Omental fat pad (tissue), 4 donors: Measurements from ENCODE around the gene IL36A. TPM values are rescaled to one million over a fixed set of nuclear protein-coding genes. Genes with fewer than 3 reads are reported as not detected.

Experiments used
- ATAC-seq: fragments of 150-250 bp; one replicate; pipeline ENCODE4 v1.9.1; 2016; ENCODE audit warnings: mild to moderate bottlenecking, moderate library complexity; ENCODE audit not compliant: low FRiP score
- DNase-seq: peaks from one replicate; pipeline ENCODE4 v3.0.0-alpha.2; 2019; ENCODE audit warnings: low spot score
- total RNA-seq, 4 donors: library from RNA; depleted of rRNA; stranded (reverse); fragments of >200 nt; gene quantifications; one replicate each; pipeline ENCODE4 v1.1.0, GENCODE V29; 2016
- TF ChIP-seq, protein P1 (sequence below), 3 donors: fragments of 450-650 bp; IDR thresholded peaks; one replicate each; pipeline ENCODE4 v1.5.1; 2016 to 2017; ENCODE audit warnings: antibody characterized with exemption in 3 of 3, mild to moderate bottlenecking in 3 of 3, moderate library complexity in 2 of 3

Gene IL36A
- total RNA-seq, 4 donors from 2014 or later = not detected

DNA sequence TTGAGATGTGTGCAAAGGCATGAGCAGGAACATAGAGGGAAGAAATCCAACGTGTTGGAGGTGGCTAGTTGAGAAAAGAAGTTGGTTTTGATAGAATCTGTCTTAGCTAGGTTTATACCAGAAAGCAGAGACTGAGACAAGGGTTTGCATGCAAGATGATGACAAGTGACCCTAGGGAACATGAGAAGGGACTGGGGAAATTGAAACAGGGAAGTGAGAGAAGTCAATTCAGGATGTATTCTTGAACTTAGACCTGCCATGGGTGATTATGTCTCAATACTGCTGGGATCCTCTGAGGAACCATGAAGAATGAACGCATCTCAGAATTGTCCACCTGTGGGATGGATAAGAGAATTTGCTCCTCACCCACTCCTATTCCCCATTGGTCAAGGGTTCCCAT is 20.5 kb downstream of the IL36A start:
- ATAC-seq (no peak), DNase-seq (no peak)
- TF ChIP-seq, protein P1, sequence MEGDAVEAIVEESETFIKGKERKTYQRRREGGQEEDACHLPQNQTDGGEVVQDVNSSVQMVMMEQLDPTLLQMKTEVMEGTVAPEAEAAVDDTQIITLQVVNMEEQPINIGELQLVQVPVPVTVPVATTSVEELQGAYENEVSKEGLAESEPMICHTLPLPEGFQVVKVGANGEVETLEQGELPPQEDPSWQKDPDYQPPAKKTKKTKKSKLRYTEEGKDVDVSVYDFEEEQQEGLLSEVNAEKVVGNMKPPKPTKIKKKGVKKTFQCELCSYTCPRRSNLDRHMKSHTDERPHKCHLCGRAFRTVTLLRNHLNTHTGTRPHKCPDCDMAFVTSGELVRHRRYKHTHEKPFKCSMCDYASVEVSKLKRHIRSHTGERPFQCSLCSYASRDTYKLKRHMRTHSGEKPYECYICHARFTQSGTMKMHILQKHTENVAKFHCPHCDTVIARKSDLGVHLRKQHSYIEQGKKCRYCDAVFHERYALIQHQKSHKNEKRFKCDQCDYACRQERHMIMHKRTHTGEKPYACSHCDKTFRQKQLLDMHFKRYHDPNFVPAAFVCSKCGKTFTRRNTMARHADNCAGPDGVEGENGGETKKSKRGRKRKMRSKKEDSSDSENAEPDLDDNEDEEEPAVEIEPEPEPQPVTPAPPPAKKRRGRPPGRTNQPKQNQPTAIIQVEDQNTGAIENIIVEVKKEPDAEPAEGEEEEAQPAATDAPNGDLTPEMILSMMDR (IDR thresholded peaks at IDR 0.05) = no peak

DNA sequence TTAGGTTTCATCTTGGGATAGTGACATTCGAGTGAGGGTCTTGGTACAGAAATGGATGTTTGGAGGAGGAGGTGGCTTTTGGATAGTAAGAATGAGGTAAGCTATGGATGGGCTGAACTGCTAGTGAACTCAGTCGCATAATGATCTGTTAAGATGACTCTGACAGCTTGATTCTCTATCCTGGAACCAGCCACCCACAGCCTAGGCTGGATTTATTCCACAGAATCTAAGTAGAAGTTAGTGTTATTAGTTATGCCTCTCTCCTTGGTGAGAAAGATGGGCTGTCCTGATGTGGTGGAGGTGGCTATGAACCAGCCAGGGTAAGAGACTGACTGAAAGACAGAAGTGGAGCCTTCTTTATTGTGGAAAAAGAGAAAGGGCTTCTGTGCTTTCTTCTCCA is 22.4 kb downstream of the IL36A start:
- no peak for DNase-seq
- TF ChIP-seq, protein P1 (IDR thresholded peaks at IDR 0.05) = no peak
- ATAC-seq = no peak

DNA sequence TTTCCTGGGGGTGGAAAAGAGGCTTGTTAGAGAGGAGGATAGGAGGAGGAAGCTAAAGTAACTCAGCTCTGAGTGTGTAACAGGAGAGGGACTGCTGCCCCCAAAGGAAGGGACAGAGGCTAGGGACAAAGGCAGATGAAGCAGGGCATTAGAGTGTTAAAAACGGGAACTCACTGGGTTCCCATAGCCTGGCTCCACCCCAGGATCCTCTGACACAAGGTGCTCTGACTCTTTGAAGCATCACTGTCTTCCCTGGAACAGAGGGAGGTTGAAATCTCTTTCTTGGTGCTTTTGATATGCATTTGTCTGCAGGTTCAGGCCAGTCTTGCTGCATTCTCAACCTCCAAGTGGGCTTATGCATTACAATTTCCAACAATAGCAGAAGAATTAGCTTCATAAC is 22.9 kb downstream of the IL36A start:
- DNase-seq (no peak), ATAC-seq (no peak)
- TF ChIP-seq, protein P1 (IDR thresholded peaks at IDR 0.05) = no peak

DNA sequence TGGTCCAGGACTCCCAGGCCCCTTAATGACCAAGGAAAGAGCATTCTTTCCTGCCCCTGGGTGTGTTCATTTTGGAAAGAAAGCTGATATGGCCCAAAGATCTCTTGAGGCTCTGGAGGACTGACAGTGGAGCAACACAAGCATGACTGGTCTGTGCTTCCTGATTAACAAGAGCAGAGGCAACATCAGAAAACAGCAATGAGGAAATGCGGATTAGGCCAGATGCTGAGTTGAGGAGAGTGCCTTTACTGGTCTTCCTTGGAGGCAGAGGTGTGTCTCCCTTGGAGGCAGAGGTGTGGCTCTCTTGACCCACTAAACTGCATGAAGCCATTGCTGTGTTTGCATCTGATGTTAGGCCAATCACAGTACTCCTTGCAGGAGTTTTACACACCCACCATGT is 27.5 kb downstream of the IL36A start:
- TF ChIP-seq, protein P1 (IDR thresholded peaks at IDR 0.05) = no peak
- ATAC-seq = no peak
- DNase-seq = no peak

DNA sequence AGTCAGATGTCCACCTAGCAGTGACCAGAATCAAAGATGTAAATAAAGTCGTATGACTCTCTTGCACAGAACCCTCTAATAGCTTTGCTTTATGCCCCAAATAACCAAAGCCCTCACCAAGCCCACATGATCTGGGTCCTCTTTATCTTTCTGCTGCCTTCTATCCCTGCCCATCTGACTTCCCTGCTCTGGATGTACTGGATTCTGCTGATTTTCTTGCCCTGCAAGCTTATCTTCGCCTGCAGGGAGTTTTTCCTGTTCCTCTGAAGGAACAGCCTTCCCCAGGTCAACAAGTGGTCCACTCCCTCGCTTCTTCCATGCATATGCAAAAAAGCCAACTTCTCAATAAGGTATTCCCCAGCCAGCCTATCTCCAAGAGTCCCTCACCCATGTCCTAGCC is 28.8 kb downstream of the IL36A start:
- ATAC-seq (no peak), DNase-seq (no peak)
- TF ChIP-seq, protein P1 (IDR thresholded peaks at IDR 0.05) = no peak

DNA sequence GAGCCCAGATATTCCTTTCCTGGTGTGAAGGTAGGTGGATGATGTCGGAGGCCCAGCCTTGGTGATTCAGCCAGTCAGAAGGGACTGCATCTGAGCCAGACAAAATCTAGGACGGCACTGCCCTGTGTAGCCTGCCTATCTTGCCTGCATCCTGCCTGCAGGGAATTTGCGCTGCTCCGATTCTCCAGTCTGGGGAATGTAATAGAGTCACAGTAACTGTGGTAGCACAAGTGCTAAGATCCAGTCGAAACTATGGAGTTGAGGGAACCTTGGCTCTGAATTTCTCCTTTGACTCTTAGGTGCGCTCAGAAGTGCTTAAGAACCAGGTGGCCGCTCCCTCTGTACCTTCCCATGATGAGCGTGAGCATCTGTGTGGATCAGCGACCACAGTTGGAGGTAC is 31.5 kb downstream of the IL36A start:
- DNase-seq = no peak
- TF ChIP-seq, protein P1 (IDR thresholded peaks at IDR 0.05) = no peak
- ATAC-seq = no peak

DNA sequence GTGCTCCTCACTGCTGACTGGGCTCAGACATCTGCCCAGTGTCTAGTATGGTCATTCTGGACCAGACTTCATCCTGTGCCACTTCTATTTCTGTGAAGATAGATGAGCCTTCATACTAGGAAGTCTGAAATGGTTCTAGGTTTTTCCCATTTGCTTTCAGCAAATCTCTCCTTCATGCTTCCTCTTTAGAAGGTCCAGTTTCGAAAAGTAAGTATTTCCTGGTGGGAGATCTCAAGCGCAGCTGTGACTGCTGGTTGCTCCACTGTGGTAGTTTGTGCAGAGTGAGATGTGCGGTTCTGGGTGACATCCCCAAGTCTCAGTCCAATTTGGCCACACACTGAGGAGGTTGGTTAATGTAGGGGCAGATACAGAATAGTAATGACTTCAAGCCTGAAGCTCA is 33.0 kb downstream of the IL36A start:
- DNase-seq (no peak), ATAC-seq (no peak)
- TF ChIP-seq, protein P1 (IDR thresholded peaks at IDR 0.05) = no peak
